NCI-H69 (cell line): ENCODE data around the gene MAGEH1.
"Not testable (repeated sequence)": the region's sequence is repeated elsewhere in the genome, so short reads cannot be mapped to it uniquely, and the experiment has no call there.

ENCODE experiments used
- DNase-seq: peaks from one replicate; lab custom pipeline; 2025; lab: John Stamatoyannopoulos, UW

MAGEH1 gene, protein sequence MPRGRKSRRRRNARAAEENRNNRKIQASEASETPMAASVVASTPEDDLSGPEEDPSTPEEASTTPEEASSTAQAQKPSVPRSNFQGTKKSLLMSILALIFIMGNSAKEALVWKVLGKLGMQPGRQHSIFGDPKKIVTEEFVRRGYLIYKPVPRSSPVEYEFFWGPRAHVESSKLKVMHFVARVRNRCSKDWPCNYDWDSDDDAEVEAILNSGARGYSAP

DNA sequence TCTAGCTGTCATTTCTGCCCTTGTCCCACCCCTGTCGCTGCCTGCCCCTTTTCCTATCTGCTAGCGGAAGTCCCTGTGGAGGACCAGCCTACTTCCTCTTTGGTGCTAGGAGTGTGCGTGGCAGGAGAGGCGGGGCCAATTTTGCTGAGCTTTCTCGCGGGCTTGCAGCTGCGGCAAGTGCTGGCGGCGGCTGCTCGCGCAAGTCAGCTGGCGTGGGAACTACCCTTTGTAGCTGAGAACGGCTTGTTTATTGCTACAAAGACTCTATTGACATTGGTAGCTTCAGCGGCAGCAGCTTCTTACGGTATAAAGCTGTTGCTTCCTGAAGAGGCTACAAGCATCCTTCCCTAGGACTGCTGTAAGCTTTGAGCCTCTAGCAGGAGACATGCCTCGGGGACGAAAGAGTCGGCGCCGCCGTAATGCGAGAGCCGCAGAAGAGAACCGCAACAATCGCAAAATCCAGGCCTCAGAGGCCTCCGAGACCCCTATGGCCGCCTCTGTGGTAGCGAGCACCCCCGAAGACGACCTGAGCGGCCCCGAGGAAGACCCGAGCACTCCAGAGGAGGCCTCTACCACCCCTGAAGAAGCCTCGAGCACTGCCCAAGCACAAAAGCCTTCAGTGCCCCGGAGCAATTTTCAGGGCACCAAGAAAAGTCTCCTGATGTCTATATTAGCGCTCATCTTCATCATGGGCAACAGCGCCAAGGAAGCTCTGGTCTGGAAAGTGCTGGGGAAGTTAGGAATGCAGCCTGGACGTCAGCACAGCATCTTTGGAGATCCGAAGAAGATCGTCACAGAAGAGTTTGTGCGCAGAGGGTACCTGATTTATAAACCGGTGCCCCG, at the start of gene MAGEH1:
MAGEH1 (plus strand) TSS at position 138 of the 843 bp plus-strand sequence; CDS start at position 386, 248 bp downstream.
- DNase-seq = peak; percentile 36

GRCh38 chrX:55427079-55427478, 24.8 kb upstream of the MAGEH1 start:
- DNase-seq = not testable (repeated sequence)

- DNase-seq = not testable (repeated sequence)
These were observed 8.5 kb upstream of the MAGEH1 start for GRCh38 chrX:55443468-55443867.

DNA sequence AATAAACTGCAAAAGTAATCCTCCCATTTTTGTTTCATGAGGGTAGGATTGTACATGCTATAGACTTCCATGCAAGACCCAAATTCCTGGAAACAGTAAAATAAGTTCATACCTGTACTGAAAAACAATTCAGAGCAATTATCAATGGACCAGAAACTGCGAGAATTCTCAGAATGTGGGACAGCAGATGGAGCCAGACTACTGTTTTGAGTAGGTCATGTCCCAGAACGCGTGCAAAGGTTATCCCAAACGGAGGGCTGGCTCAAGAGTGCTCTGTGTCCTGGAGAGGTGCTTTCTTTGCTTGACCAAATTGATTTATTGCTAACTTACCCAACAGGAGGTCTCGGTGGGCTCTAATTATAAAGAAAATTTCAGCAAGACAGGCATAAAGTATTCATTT, 1.7 kb upstream of the MAGEH1 start:
- no peak for DNase-seq

DNA sequence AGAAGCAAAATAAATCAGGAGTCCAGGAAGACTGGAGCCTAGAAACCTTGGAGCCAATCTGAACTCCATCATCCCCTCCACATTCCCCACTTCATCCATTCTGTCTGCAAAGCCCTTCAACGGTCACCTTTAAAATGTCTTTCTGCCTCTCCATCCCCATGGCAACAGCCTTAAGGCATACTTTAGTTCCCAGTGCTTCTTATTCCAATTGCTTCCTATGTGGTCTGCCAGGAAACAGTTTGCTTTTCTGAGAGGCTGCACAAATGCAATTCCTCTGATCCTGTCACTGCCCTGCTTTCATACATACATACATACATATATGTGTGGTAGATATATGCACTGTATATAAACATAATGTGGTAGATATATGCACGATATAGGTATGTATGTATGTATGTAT, 786 bp upstream of the MAGEH1 start:
- DNase-seq = no peak

DNA sequence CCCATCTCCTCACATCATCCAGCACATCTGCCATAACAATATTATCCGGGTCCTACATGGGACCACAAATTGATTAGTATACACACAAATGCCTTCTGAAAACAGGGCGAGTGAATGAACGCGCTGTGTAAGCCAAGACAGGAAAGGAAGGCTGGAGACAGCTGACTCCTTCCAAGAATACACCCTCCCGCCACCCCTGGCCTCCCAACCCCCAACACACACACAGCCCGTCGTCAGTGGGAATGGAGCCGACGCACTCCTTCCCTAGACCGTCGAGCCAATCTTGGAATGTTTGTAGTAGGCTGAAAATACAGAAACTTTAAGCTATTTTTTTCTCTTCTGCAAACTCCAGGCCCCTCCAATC, 319 bp upstream of the MAGEH1 start:
- no peak for DNase-seq

GRCh38 chrX:55452833-55453124, 852 bp downstream of the MAGEH1 start:
- no peak for DNase-seq

DNA sequence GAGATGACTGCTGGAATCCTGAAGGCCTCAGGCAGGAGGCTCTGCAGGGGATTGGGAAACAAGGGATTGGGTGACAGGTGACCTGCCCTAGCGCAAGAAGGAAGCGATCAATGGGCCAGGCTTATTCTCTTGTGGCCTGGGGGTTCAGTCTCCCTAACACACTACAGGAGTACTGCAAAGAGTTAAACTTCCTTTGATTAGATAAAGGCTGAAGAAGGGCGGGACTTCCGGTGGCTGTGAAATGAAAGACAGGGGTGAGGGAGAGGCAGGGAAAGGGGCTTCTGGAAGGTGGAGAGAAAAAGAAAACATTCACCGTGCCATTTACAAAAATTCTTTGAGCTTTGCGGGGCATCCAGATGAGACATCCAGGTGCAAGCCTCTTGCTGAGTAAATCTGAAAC, 3.8 kb downstream of the MAGEH1 start:
- DNase-seq = not testable (repeated sequence)

- not testable (repeated sequence) for DNase-seq
These were observed 7.5 kb downstream of the MAGEH1 start for GRCh38 chrX:55459426-55459825.

GRCh38 chrX:55459926-55460325, 8.0 kb downstream of the MAGEH1 start:
- DNase-seq = not testable (repeated sequence)

- DNase-seq = not testable (repeated sequence)
These were observed 12.1 kb downstream of the MAGEH1 start for GRCh38 chrX:55464050-55464449.

- not testable (repeated sequence) for DNase-seq
These were observed 13.2 kb downstream of the MAGEH1 start for GRCh38 chrX:55465108-55465507.

DNA sequence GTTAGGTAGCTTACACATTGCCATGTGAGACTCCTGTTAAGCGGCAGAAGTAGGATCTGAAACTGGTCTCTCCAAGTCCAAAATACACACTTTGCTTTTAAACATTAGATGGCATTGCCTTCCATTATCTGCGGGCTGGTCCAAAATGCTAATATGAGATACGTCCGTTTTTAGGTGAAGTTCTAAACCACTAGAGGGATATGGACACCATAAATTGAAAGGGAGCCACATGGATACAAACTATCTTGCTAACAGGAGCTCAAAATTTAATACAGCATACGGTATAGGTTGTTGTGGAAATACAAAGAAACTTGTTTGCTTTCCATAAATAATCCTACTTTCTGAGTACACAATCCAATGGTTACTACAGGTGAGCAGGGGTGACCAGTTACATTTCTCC, 13.9 kb downstream of the MAGEH1 start:
- not testable (repeated sequence) for DNase-seq

- DNase-seq = not testable (repeated sequence)
These were observed 28.0 kb downstream of the MAGEH1 start for GRCh38 chrX:55479956-55480355.

DNA sequence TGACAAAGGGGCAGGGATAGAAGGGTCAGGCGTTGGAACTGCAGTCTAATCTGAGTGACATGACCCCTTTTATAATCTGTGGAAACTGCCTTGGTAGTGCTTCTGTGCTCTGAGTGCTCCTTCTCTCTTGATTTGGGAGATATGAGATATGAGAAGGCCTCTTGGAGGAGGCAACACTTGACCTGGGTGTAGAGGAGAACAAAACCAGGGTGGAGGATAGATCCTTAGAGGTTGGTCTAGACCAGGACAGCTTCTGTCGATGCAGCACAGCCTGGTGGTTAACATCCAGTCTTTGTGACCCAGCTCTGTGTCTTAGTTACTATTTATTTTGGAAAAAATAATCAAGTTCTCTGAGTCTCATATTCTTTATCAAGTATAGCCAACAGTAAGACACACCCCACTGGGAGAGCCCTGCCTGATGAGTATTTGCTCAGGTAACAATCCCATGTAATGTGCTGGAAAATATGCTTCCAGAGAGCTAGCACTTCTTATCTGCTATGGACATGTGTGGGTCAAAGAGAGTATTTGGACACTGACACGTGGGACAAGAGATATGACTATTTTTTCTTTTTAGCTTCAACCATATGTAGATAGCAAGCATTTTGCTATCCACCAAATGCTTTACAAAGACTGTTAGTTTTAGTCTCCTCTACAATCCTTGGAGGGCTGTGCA, 28.6 kb downstream of the MAGEH1 start:
- no peak for DNase-seq

DNA sequence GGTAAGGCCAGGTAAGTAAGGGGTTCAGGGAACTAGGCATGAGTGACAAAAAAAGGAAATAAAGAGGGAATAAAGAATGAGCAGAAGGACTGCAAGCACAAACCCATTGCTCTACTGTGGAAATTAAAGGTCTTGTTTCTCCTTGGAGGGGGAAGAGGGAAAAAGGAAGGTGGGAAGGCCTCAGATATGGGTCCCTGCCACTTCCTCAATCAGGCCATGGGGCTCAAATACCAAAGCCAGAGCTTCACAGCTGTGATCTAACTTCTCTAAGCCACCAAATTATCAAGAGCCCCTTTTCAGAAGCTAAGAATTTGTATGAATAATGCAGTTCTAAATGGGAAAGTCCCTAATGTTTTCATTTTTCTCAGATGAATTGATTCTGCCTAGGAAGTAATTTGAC, 33.0 kb downstream of the MAGEH1 start:
- no peak for DNase-seq

GRCh38 chrX:55486736-55487135, 34.8 kb downstream of the MAGEH1 start:
- DNase-seq = no peak

DNA sequence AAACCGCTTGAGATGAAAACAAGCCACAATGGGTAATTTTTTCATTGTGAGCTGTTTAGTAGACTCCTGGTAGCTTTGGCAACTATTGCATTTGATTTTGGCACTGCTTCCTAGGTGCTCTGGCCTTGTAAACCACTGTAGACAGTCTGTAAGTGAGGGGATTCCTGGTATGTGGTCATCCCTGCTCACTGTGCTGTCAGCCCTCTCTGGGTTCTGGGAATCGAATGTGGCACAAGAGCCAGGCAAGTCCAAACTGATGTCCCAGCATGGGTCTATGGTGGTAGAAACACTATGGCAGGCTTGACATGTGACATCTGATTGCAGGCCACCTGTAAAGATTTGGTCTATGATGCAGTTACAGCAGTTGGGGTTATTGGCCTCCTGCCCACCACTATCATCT, 35.2 kb downstream of the MAGEH1 start:
- DNase-seq = no peak

GRCh38 chrX:55488006-55488592, 36.2 kb downstream of the MAGEH1 start:
- DNase-seq = no peak

DNA sequence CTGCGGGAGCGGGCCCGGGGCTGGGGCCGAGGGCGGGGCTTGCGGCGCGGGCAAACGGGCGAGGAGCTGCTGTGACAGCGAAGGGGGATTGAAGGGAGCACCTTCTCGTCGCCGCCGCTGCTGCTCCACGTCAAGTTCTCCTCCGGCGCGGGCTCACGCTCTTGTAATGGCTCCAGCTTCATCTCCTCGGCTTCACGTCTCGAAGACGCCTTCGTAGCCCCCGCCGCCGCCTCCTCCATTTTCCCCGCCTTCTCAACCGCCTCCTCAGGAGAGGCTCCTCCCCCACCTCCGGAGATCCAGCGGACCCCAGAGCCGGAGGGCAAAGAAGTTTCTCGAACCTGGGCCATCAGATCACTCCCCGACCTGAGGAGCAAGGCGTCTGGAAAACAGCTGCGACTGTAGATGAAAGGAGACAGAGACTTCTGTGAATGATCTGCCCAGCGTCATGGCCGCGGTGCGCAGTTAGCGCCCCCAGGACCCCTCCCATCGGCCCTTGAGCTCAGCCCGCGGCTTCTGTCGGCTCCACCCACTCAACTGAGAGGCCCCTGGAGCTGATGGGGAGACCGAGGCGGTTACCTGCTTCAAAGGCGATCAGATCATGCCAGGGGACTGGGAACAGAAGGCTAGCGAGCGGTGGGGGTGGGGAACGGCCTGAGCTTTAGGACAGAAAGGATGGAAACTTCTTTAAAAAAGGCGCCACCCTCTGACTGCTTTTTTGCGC, 36.8 kb downstream of the MAGEH1 start:
- peak; percentile 16 for DNase-seq

DNA sequence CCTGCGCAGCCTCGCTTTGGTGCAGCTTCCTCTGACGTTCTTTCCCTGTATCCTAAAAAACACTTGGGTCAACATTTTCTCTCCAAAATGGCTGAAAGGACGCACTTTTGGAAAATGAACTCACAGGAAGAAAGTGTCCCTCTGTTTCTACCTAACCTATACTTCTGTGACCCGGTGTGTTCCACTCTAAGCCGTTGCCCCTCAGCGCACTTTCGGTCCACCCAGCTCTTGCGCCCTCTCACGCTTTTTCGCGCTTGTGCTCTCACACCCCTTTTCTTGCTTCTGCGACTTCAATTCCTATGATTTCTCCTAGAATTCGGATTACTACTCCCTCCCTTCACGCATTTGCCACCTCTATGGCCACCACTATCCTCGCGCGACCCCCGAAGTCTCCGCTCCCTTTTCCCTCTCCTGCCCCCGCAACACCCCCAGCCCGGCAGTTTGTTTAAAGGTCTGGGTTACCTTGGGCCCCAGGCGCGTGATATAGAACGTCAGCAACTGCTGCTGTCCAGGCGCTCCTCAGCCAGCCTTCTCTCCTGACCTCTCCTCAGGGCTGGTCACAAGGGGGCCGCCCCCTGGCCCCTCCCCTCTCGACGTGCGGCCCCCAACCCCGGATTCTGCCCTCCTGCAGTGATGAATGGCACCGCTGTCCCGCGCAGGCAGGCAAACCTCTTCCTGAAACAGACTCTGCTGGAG, 37.5 kb downstream of the MAGEH1 start, which contains the start of gene USP51:
USP51 (minus strand) TSS at position 535 of the 696 bp plus-strand sequence. CDS start 909 bp downstream, outside the sequence.
- DNase-seq = no peak
